Neural cell (in vitro differentiated cells): ENCODE data around the gene KRTAP20-3.

Experiments
- EZH2 ChIP-seq: fragments of 200-600, 300-800 bp; shearing (Covaris generic), sonication (generic); IDR thresholded peaks from 2 replicates; pipeline ENCODE4 v1.6.1; 2014; ENCODE audit warnings: antibody characterized with exemption, low read length, borderline replicate concordance, mild to moderate bottlenecking; ENCODE audit not compliant: insufficient read depth, poor library complexity, severe bottlenecking
- TF ChIP-seq, protein P1 (sequence below): IDR thresholded peaks from 2 replicates; pipeline ENCODE4 v1.6.1; 2012; ENCODE audit warnings: borderline replicate concordance
- TF ChIP-seq, protein P2 (sequence below): fragments of 450-650 bp; IDR thresholded peaks from 2 replicates; pipeline ENCODE4 v1.5.1; 2014; ENCODE audit warnings: antibody characterized with exemption, mild to moderate bottlenecking, moderate library complexity; ENCODE audit not compliant: poor library complexity, severe bottlenecking

DNA sequence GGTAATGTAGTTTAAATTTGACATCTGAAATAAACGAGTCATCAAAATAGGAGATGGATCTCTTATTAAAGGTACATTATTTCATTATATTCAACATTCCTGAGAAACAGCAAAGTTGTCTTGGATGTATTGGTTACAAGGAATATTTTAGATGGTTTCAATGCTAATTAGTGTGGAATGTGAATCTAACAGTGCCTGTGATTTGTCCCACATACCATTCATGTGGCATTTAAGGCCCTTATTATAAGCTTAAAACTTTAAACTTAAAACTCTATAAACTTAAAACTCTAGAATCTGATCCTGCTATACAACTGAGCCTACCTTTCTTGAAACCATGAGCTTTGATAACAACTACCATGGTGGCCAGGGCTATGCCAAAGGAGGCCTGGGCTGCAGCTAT lies 41.9 kb upstream of the KRTAP20-3 start, which contains the start of gene KRTAP22-1:
- TF ChIP-seq, protein P1, sequence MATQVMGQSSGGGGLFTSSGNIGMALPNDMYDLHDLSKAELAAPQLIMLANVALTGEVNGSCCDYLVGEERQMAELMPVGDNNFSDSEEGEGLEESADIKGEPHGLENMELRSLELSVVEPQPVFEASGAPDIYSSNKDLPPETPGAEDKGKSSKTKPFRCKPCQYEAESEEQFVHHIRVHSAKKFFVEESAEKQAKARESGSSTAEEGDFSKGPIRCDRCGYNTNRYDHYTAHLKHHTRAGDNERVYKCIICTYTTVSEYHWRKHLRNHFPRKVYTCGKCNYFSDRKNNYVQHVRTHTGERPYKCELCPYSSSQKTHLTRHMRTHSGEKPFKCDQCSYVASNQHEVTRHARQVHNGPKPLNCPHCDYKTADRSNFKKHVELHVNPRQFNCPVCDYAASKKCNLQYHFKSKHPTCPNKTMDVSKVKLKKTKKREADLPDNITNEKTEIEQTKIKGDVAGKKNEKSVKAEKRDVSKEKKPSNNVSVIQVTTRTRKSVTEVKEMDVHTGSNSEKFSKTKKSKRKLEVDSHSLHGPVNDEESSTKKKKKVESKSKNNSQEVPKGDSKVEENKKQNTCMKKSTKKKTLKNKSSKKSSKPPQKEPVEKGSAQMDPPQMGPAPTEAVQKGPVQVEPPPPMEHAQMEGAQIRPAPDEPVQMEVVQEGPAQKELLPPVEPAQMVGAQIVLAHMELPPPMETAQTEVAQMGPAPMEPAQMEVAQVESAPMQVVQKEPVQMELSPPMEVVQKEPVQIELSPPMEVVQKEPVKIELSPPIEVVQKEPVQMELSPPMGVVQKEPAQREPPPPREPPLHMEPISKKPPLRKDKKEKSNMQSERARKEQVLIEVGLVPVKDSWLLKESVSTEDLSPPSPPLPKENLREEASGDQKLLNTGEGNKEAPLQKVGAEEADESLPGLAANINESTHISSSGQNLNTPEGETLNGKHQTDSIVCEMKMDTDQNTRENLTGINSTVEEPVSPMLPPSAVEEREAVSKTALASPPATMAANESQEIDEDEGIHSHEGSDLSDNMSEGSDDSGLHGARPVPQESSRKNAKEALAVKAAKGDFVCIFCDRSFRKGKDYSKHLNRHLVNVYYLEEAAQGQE = no peak
- no peak for TF ChIP-seq EZH2
- TF ChIP-seq, protein P2, sequence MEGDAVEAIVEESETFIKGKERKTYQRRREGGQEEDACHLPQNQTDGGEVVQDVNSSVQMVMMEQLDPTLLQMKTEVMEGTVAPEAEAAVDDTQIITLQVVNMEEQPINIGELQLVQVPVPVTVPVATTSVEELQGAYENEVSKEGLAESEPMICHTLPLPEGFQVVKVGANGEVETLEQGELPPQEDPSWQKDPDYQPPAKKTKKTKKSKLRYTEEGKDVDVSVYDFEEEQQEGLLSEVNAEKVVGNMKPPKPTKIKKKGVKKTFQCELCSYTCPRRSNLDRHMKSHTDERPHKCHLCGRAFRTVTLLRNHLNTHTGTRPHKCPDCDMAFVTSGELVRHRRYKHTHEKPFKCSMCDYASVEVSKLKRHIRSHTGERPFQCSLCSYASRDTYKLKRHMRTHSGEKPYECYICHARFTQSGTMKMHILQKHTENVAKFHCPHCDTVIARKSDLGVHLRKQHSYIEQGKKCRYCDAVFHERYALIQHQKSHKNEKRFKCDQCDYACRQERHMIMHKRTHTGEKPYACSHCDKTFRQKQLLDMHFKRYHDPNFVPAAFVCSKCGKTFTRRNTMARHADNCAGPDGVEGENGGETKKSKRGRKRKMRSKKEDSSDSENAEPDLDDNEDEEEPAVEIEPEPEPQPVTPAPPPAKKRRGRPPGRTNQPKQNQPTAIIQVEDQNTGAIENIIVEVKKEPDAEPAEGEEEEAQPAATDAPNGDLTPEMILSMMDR = no peak
